Cardiac fibroblast (primary cell): ENCODE measurements around the gene KSR1.
"Not testable (repeated sequence)": the region's sequence is repeated elsewhere in the genome, so short reads cannot be mapped to it uniquely, and the experiment has no call there.

Experiments used
- DNase-seq, 2 donors: peaks; one replicate each; pipeline versions ENCODE4 v3.0.0 to v3.0.0-alpha.2; 2010; ENCODE audit warnings: low read depth in 2 of 2
- H3K4me3 ChIP-seq, 2 donors: replicated peaks in 1 of 2; 1 replicate in 1 of 2; 2 replicates in 1 of 2; pipeline ENCODE4 v1.5.1; 2011; ENCODE audit warnings: low read depth in 2 of 2, low read length in 2 of 2, mild to moderate bottlenecking in 2 of 2, moderate library complexity in 1 of 2
- TF ChIP-seq, protein P1 (sequence below): IDR thresholded peaks from one replicate; pipeline ENCODE4 v1.5.1; 2011; ENCODE audit warnings: low read depth, mild to moderate bottlenecking, low read length, inconsistent platforms

The KSR1 gene

DNA sequence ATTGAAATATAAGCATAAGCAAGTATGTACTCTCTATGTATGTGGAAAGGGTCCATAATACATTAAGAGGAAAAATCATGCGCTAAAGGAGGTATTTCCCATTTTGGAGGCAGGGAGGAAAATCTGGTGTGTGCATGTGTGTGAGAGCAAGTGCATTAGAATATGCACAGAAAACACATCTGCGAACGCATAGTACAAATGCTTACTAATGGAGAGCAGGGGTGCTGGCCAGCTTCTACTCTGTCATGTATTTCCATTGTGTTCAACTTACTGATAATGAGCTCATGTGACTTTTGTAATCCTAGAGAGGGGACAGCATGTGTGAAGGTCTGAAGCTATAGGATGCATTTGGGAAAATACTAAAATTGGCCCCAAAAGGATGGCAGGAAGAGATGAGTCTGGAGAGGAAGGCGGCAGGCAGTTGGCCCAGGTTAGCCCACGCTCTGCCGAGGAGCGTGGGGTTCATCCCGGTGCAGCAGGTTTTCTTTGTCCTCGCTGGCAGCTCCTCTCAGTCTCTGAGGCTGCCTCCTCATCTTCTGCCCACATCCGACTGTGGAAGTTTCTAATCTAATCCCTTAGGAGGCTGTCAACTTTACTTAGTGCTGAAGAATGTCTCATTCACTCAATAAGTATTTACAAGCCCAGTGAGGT lies 17.8 kb upstream of the KSR1 start:
- peak in 1 of 2 donors; percentile 27 for DNase-seq
- no peak overlapping the region for H3K4me3 ChIP-seq
- TF ChIP-seq, protein P1, sequence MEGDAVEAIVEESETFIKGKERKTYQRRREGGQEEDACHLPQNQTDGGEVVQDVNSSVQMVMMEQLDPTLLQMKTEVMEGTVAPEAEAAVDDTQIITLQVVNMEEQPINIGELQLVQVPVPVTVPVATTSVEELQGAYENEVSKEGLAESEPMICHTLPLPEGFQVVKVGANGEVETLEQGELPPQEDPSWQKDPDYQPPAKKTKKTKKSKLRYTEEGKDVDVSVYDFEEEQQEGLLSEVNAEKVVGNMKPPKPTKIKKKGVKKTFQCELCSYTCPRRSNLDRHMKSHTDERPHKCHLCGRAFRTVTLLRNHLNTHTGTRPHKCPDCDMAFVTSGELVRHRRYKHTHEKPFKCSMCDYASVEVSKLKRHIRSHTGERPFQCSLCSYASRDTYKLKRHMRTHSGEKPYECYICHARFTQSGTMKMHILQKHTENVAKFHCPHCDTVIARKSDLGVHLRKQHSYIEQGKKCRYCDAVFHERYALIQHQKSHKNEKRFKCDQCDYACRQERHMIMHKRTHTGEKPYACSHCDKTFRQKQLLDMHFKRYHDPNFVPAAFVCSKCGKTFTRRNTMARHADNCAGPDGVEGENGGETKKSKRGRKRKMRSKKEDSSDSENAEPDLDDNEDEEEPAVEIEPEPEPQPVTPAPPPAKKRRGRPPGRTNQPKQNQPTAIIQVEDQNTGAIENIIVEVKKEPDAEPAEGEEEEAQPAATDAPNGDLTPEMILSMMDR, result no peak

DNA sequence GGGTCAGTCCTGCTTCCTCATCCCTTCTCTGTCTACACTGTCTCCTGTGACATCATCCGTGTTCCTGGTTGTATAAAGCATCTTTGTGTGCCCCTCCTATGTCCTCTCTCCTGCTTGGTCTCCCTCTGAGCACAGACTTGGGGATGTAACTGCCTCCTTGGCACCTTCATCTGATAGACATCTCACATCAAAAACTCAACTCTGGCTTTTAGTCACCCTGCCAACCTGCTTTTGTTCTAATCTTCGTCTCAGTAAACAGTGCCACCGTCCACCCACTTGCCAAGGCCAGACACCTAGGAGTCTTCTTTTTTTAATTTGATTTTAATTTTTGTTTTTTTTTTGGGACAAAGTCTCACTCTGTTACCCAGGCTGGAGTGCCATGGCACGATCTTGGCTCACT lies 16.9 kb upstream of the KSR1 start:
- H3K4me3 ChIP-seq, result no peak overlapping the region
- TF ChIP-seq, protein P1, result no peak
- no peak for DNase-seq

DNA sequence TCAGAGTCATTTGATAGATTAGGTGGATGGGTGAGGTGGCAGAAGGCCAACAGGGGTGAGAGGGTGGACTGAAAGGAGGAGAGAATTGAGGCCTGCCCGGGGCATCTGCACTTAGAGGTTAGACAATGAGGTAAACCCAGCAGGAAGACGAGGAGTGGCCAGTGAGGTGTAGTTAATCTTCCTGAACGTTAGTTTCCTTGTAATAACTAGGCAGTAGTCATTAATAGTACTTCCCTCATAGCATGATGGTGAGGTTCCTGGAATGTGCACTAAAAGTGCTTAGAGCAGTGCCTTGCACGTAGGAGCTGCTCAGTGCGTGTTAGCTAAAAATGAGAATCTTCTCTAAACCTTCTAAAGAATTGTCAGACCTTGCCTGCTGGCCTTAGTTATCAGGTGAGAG lies 13.5 kb upstream of the KSR1 start:
- H3K4me3 ChIP-seq, result no peak overlapping the region
- TF ChIP-seq, protein P1, result no peak
- DNase-seq, result no peak

DNA sequence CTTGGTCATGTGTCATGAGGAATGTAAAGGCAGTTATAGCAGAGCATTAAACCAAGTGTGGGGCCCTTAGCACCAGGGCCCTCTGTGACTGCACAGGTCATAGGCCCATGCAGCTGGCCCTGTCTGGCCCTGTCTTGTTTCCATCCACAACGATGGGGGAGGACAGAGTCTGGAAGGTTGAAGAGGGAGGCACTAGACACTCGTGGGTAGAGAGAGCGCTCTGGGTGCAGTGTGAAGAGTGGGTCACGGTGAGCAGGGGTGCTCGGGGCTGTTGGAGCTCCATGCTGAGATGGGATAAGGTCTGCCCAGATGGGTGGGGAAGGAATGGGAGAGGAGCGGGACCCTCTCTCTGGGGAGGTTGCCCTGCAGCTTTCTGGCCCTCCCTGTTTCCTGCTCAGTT lies 12.8 kb upstream of the KSR1 start:
- no peak for DNase-seq
- TF ChIP-seq, protein P1, result no peak
- H3K4me3 ChIP-seq, result no peak overlapping the region

DNA sequence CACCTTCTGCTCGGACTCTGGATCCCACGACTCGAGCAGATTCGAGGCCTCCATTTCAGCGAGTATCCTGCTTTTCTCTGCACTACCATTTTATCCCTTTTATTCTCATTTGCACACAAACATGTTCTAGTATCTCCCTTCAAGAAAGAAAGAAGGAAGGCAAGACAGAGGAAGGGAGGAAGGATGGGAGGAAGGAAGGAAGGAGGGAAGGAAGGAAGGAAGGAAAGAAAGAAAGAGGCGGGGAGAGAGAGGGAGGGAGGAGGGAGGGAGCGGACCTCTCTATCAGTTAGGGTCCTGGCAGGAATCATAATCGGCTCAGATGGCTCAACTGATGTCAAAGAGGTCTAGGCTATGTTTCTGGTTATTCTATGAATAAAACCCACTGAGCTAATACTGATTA lies 10.3 kb upstream of the KSR1 start:
- TF ChIP-seq, protein P1, result no peak
- DNase-seq, result no peak
- H3K4me3 ChIP-seq, result no peak overlapping the region

DNA sequence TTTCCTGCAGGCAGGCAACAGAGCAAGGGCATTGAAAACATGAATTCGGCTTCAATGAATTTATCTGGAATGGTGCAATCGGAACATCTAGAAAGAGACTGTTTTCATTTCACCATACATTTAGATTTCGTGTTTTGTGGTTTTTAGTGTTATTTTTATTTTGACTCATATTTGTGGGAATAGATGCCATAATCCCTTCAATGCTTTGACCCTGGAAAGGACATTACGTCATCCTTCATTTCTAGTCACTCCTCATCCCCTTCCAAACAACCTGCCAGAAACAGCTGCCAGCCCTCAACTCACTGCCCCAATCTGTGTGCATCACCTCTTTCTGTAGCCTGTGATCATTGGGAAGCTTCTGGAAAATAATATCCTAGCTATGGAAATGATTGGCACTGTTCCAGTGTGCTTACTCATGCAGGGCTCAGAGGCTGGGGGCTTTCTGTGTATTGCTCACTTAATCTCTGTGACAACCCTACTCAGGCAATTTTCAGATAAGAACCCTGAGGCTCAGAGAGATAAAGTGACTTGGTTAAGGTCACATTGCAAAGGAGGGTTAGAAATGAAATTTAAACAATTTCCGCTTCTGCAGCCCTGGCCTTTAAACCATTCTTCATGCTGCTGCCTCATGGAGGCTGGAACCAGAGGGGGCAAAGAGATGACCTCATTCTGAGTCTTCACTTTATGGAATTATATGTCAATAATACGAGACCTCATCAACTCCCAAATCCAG lies 9.5 kb upstream of the KSR1 start:
- DNase-seq, result peak; percentile 96 to 99

DNA sequence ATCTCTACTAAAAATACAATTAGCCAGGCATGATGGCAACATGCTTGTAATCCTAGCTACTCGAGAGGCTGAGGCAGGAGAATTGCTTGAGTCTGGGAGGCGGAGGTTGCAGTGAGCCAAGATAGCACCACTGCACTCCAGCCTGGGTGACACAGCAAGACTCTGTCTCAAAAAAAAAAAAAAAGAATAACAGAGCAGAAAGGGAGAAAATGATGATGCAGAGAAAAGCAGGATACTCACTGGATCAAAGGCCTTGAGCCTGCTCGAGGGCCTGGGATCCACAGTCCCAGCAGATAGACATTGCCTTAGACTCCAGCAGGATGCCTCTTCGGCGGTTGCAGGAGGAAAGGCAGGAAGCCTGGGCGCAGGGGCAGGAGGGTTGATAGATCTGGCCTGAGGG lies 7.7 kb upstream of the KSR1 start:
- DNase-seq, H3K4me3 ChIP-seq: not testable (repeated sequence)

More for the DNA sequence above, 9.5 kb upstream of the KSR1 start:
- H3K4me3 ChIP-seq, result no peak overlapping the region
- TF ChIP-seq, protein P1, result no peak
